T-helper 9 cell (primary cell): Measurements from ENCODE around the gene CASTOR2.
"Not testable (repeated sequence)": the region's sequence is repeated elsewhere in the genome, so short reads cannot be mapped to it uniquely, and the experiment has no call there.

Experiments
- DNase-seq: peaks from one replicate; pipeline ENCODE4 v3.0.0-alpha.2; 2020

CASTOR2 gene

GRCh38 chr7:74996361-74996760 is 31.9 kb downstream of the CASTOR2 start:
- not testable (repeated sequence) for DNase-seq

- DNase-seq: not testable (repeated sequence)
Observed at GRCh38 chr7:74997811-74998210, 33.3 kb downstream of the CASTOR2 start.

GRCh38 chr7:75001356-75001755 is 36.9 kb downstream of the CASTOR2 start:
- not testable (repeated sequence) for DNase-seq

DNA sequence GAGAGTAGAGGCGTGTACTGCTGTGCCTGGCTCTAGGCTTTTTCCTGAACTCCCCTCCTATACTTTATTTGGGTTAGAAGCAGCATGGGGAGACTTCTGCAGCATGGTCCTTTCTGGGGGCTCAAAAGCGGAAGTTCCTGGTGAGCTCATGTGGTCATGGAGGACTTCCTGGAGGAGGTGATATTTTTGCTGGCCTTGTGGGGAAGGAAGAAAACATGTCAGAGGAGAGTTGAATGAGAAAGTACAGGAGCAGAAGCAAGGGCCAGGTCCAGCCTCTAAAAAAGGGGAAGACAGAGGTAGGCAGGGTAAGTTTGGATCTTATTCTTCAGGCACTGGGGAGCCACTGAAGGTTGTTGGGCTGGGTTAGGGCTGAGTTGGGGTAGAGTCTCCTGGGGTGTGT is 45.5 kb downstream of the CASTOR2 start:
- DNase-seq: no peak

- DNase-seq: no peak
Observed at GRCh38 chr7:75017832-75018231, 53.3 kb downstream of the CASTOR2 start.

GRCh38 chr7:75018570-75019364 is 54.3 kb downstream of the CASTOR2 start:
- DNase-seq: no peak

GRCh38 chr7:75019800-75020199 is 55.3 kb downstream of the CASTOR2 start:
- DNase-seq: no peak

- no peak for DNase-seq
Observed at GRCh38 chr7:75024922-75025321, 60.4 kb downstream of the CASTOR2 start.

GRCh38 chr7:75028299-75028698 is 63.8 kb downstream of the CASTOR2 start:
- no peak for DNase-seq

- no peak for DNase-seq
Observed at GRCh38 chr7:75033064-75033463, 68.6 kb downstream of the CASTOR2 start.

- no peak for DNase-seq
Observed at GRCh38 chr7:75033826-75034225, 69.3 kb downstream of the CASTOR2 start.

- DNase-seq: no peak
Observed at GRCh38 chr7:75038508-75038907, 74.0 kb downstream of the CASTOR2 start.

DNA sequence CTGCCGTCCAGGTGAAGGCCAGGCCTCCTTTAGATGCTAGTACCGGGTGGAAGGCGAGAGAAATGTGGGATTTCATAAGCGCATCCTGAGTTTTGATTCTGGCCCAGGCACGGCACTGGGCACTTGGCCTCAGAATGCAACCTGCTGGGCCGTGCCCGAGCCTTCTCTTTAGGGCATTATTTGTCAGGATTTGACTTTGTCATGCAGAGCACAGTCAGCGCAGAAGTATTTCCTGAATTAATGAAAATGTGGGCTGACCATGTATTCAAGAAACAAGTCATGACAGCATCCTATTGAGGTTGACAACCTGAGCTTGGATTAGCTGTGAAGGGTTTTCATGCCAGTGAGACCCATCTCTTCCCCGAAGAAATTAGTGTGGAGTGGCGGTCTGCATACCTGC is 74.7 kb downstream of the CASTOR2 start:
- DNase-seq: no peak

GRCh38 chr7:75039709-75040108 is 75.2 kb downstream of the CASTOR2 start:
- no peak for DNase-seq

- DNase-seq: no peak
Observed at GRCh38 chr7:75040512-75040911, 76.0 kb downstream of the CASTOR2 start.

- no peak for DNase-seq
Observed at GRCh38 chr7:75042286-75042685, 77.8 kb downstream of the CASTOR2 start.

DNA sequence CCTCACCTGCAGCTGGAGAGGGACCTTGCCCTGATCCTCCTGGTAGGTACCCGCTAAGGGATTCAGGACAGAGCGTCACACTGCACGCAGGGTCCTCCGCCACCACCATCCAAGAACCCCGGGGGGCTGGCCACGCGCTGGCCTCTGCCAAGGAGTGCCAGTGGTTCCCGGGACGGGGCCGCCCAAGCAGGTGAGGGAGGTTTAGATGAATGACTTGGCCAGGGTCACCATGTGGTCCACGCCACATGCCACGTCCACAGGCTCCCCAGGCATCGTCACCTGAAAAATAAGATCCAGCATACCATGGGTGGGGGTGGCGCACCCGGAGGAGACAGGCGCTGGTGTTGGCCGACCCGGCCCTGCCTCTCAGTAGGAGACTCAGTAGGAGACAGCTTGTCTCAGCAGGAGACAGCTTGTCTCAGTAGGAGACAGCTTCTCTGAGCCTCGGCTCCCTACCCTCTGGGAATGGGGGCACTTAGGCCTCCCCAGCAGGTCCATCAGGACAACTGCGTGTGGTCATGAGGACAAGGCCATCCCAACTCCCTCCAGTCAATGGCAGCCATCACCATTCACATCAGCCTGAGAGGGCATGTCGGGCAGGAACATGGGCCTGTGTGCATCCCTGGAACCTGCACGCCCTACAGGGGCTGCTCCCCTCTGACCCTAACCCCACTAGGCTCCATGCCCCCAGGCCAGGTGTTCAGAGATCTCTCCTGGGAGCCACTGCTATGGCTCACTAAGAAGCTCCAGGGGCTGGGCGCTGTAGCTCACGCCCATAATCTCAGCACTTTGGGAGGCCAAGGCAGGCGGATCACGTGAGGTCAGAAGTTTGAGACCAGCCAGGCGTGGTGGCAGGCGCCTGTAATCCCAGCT is 78.6 kb downstream of the CASTOR2 start:
- DNase-seq: no peak

DNA sequence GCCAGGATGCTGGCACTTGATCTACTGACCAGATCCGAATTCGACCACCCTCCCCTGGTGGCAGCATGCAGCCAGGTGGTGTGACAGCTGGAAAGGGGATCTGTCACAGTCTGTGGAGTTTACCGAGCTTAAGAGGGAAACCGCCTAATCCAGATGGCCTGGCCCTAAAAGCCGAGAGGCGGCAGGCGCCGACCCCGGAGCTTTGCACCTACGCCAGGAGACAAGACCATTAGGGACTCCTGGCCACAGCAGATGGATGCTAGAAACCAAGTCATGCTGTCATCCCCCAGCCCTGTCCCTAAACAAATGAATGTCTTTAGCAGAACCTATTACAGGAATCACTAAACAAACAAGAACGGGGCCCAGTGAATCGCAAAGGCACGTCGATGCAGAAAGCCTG is 81.4 kb downstream of the CASTOR2 start:
- DNase-seq: no peak

GRCh38 chr7:75048435-75049379 is 84.2 kb downstream of the CASTOR2 start:
- no peak for DNase-seq

GRCh38 chr7:75049817-75050216 is 85.3 kb downstream of the CASTOR2 start:
- no peak for DNase-seq

GRCh38 chr7:75050501-75050900 is 86.0 kb downstream of the CASTOR2 start:
- DNase-seq: no peak

DNA sequence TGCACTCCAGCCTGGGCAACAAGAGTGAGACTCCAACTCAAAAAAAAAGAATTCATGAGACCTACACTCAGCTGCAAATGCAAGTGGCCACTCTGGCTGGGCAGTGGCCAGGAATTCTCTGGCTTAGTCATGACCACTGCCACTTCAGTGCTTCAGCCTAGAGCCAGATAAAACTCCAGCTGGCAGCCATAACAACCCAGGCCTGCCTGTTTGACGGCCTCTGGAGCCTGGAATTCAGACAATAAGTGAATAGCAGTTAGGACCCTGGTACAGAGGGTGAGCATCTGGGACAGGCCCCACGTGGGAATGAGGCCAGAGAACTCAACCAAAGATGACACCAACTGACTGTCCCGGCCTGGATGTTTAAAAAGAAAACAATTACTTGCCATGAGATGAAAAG is 90.2 kb downstream of the CASTOR2 start:
- DNase-seq: no peak

- no peak for DNase-seq
Observed at GRCh38 chr7:75055155-75055554, 90.7 kb downstream of the CASTOR2 start.
